ENCODE results near the gene NLGN1.

DNA sequence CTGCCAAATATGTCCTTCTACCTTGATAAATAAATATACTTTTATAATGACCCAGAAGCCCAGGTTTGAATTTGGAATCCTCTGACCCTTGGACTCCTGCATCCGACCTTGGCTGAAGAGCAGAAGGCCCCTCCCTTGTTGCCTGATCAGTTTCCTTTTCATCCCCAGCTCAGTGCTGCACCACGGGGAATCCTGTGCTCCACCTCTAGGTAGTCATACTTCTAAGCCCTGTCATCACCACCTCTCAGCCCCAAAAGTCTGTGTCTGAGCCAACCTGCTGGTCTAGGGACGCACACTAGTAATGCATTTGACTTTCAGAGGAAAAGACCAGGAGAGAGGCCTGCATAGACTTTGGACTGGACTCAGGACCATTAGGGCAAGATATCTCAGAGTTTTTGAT lies 310.6 kb downstream of the NLGN1 start:
- TF ChIP-seq CTCF (IDR thresholded peaks at IDR 0.05; ENCODE audit: poor library complexity, severe bottlenecking), result no peak
- no peak for TF ChIP-seq POLR2AphosphoS5 (IDR thresholded peaks at IDR 0.05)
- no peak for TF ChIP-seq EP300 (conservative IDR thresholded peaks at IDR 0.05; ENCODE audit: poor library complexity, severe bottlenecking)
- TF ChIP-seq REST (IDR thresholded peaks at IDR 0.05; ENCODE audit: borderline replicate concordance), result no peak

All from neural cell (in vitro differentiated cells).